SK-N-SH treated with all-trans-retinoic acid at 6 μM for 48 hours (cell line): Measurements from ENCODE around the gene ANP32A.
"Not testable (repeated sequence)": the region's sequence is repeated elsewhere in the genome, so short reads cannot be mapped to it uniquely, and the experiment has no call there.

Source experiments
- ATAC-seq: fragments of 200-7000 bp; cut with Tn5 transposase; 3 replicates; pipeline ENCODE4 v1.9.1; 2020; ENCODE audit warnings: mild to moderate bottlenecking, moderate library complexity
- ARNTL ChIP-seq: fragments of 450-650 bp; formaldehyde crosslinking; IDR thresholded peaks from 2 replicates; pipeline ENCODE4 v1.5.0; 2020; ENCODE audit warnings: low read depth, mild to moderate bottlenecking, moderate library complexity, borderline replicate concordance
- CREB5 ChIP-seq: fragments of 250-450 bp; sonication (Bioruptor Pico); IDR thresholded peaks from 2 replicates; pipeline ENCODE4 v1.5.1; 2020; ENCODE audit warnings: low read depth, mild to moderate bottlenecking, moderate library complexity
- CSDC2 ChIP-seq: fragments of 250-450 bp; sonication (Bioruptor Pico); IDR thresholded peaks from 2 replicates; pipeline ENCODE4 v1.5.0; 2020; ENCODE audit warnings: mild to moderate bottlenecking, moderate library complexity
- ESRRG ChIP-seq: fragments of 250-450 bp; sonication (Bioruptor Pico); IDR thresholded peaks from 2 replicates; pipeline ENCODE4 v1.6.1; 2021; ENCODE audit warnings: mild to moderate bottlenecking
- GLIS3 ChIP-seq: fragments of 250-450 bp; sonication (Bioruptor Pico); IDR thresholded peaks from 2 replicates; pipeline ENCODE4 v1.5.0; 2020; ENCODE audit warnings: mild to moderate bottlenecking, moderate library complexity
- ISL1 ChIP-seq: fragments of 250-450 bp; sonication (Bioruptor Pico); IDR thresholded peaks from 2 replicates; pipeline ENCODE4 v2.1.2; 2022; ENCODE audit warnings: mild to moderate bottlenecking, moderate library complexity
- OSR1 ChIP-seq: fragments of 250-450 bp; sonication (Bioruptor Pico); IDR thresholded peaks from 2 replicates; pipeline ENCODE4 v1.8.0; 2022; ENCODE audit warnings: moderate library complexity, mild to moderate bottlenecking, inconsistent platforms
- PATZ1 ChIP-seq: fragments of 250-450 bp; sonication (Bioruptor Pico); IDR thresholded peaks from 2 replicates; pipeline ENCODE4 v1.8.0; 2020; ENCODE audit warnings: mild to moderate bottlenecking, moderate library complexity, borderline replicate concordance
- POU6F1 ChIP-seq: fragments of 250-450 bp; sonication (Bioruptor Pico); IDR thresholded peaks from 2 replicates; pipeline ENCODE4 v1.8.0; 2021; ENCODE audit warnings: low read depth, mild to moderate bottlenecking, moderate library complexity, borderline replicate concordance
- PPARA ChIP-seq: fragments of 250-450 bp; sonication (Bioruptor Pico); IDR thresholded peaks from 2 replicates; pipeline ENCODE4 v1.5.0; 2020; ENCODE audit warnings: mild to moderate bottlenecking, borderline replicate concordance
- RARB ChIP-seq: fragments of 250-450 bp; sonication (Bioruptor Pico); IDR thresholded peaks from 2 replicates; pipeline ENCODE4 v1.8.0; 2021; ENCODE audit warnings: mild to moderate bottlenecking, moderate library complexity
- SNAI2 ChIP-seq: fragments of 250-450 bp; sonication (Bioruptor Pico); IDR thresholded peaks from 2 replicates; pipeline ENCODE4 v1.5.0; 2020; ENCODE audit warnings: mild to moderate bottlenecking, moderate library complexity
- TCF4 ChIP-seq: fragments of 250-450 bp; sonication (Bioruptor Pico); IDR thresholded peaks from 2 replicates; pipeline ENCODE4 v1.8.0; 2021; ENCODE audit warnings: mild to moderate bottlenecking, moderate library complexity, borderline replicate concordance
- TOX ChIP-seq: fragments of 250-450 bp; sonication (Bioruptor Pico); IDR thresholded peaks from 2 replicates; pipeline ENCODE4 v1.8.0; 2021; ENCODE audit warnings: mild to moderate bottlenecking, moderate library complexity, borderline replicate concordance
- TSHZ2 ChIP-seq: fragments of 250-450 bp; sonication (Bioruptor Pico); IDR thresholded peaks from 2 replicates; pipeline ENCODE4 v1.5.0; 2020; ENCODE audit warnings: mild to moderate bottlenecking, moderate library complexity
- ZC3H10 ChIP-seq: fragments of 250-450 bp; sonication (Bioruptor Pico); IDR thresholded peaks from 2 replicates; pipeline ENCODE4 v1.5.1; 2021; ENCODE audit warnings: mild to moderate bottlenecking, moderate library complexity
- ZFP3 ChIP-seq: fragments of 250-450 bp; sonication (Bioruptor Pico); IDR thresholded peaks from 2 replicates; pipeline ENCODE4 v1.5.0; 2020; ENCODE audit warnings: mild to moderate bottlenecking, moderate library complexity
- ZFP30 ChIP-seq: fragments of 450-650 bp; formaldehyde crosslinking; IDR thresholded peaks from 2 replicates; pipeline ENCODE4 v1.5.0; 2022; ENCODE audit warnings: mild to moderate bottlenecking, moderate library complexity
- ZNF565 ChIP-seq: fragments of 450-650 bp; formaldehyde crosslinking; conservative IDR thresholded peaks from 2 replicates; pipeline ENCODE4 v1.5.0; 2020; ENCODE audit warnings: low read depth, mild to moderate bottlenecking, moderate library complexity
- ZNF70 ChIP-seq: fragments of 450-650 bp; formaldehyde crosslinking; IDR thresholded peaks from 2 replicates; pipeline ENCODE4 v1.5.0; 2020; ENCODE audit warnings: mild to moderate bottlenecking, moderate library complexity
- TF ChIP-seq, protein P1 (sequence below): fragments of 250-450 bp; sonication (Bioruptor Pico); IDR thresholded peaks from 2 replicates; pipeline ENCODE4 v1.5.1; 2021; ENCODE audit warnings: mild to moderate bottlenecking, moderate library complexity

The ANP32A gene

DNA sequence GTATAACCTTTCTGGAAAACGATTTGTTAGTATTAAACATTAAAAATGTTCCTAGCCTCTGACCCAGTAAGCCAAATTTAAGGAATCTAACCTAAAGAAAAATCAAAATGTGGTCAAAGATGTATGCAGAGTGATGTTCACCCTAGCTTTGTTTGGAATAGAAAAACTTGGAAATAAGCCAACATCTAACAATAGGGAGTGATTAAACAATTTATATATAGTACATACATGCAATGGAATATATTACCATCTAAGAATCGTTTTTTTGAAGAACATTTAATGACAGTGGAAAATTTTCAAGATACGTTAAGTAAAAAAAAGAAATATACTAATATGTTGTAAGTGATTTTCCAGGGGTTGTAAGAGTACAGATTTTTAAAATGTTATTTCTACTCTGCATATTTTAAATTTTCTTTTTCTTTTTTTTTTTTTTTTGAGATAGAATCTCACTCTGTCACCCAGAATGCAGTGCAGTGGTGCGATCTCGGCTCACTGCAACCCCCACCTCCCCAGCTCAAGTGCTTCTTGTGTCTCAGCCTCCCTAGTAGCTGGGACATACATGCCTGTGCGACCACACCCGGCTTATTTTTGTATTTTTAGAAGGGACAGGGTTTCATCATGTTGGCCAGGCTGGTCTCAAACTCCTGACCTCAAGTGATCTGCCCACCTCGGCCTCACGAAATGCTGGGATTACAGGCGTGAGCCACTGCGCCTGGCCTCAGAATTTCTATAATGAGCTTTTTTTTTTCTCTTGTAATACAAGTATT, 54.9 kb downstream of the ANP32A start:
- TF ChIP-seq GLIS3 (CRISPR knock-in tag) (no peak), ZFP30 (CRISPR knock-in tag) (no peak)
- no peak for ATAC-seq

DNA sequence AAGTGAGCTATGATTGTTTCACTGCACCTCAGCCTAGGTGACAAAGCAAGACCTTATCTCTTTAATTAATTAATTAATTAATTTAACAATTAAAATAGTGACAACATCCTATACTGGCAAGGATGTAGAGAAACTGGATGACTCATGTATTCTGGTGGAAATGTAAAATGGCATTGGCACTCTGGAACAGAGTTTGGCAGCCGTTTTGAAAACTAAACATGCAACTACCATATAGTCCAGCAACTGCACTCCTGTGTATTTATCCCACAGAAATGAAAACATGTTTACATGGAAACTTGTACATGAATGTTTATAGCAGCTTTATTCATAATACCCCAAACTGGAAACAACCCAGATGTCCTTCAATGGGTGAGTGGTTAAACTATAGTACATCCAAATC, 56.6 kb downstream of the ANP32A start:
- TF ChIP-seq ZNF565: no peak
- TF ChIP-seq ZFP30 (CRISPR knock-in tag): no peak
- TF ChIP-seq ISL1 (CRISPR knock-in tag): no peak
- no peak for TF ChIP-seq CSDC2
- no peak for TF ChIP-seq OSR1 (CRISPR knock-in tag)
- TF ChIP-seq, protein P1, sequence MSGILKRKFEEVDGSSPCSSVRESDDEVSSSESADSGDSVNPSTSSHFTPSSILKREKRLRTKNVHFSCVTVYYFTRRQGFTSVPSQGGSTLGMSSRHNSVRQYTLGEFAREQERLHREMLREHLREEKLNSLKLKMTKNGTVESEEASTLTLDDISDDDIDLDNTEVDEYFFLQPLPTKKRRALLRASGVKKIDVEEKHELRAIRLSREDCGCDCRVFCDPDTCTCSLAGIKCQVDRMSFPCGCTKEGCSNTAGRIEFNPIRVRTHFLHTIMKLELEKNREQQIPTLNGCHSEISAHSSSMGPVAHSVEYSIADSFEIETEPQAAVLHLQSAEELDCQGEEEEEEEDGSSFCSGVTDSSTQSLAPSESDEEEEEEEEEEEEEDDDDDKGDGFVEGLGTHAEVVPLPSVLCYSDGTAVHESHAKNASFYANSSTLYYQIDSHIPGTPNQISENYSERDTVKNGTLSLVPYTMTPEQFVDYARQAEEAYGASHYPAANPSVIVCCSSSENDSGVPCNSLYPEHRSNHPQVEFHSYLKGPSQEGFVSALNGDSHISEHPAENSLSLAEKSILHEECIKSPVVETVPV (CRISPR knock-in tag): no peak
- TF ChIP-seq SNAI2: no peak
- no peak for TF ChIP-seq ZC3H10
- no peak for TF ChIP-seq PPARA
- no peak for TF ChIP-seq ZNF70 (CRISPR knock-in tag)
- TF ChIP-seq RARB: no peak
- no peak for ATAC-seq

GRCh38 chr15:68763063-68763462, 57.6 kb downstream of the ANP32A start:
- ATAC-seq: no peak; the same call in 2 of the 3 replicates
- TF ChIP-seq ISL1 (CRISPR knock-in tag) (peak; percentile 37; the same call in 1 of the 2 replicates), PATZ1 (CRISPR knock-in tag) (no peak)
- TF ChIP-seq, all 23 proteins: peak for 1

GRCh38 chr15:68759982-68760579, 60.6 kb downstream of the ANP32A start:
- ATAC-seq: not testable (repeated sequence)

DNA sequence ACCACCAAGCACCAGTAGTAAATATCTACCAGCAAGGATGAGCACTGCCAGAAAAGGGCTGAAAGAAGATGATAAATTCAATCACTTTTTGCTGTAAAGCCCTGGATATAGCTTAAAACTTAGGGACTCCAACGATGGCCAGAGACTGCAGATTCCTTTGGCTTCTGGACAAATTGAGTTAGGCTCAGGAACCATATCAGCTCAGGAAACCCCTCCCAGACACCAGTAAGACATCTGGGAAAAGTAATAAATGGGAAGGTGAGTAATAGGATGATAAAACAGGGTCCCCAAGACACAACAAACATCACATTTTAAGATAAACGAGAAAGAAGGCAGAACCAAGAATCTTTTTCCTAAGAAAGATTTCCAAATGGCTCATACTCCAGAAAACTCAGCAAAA, 65.0 kb downstream of the ANP32A start:
- ATAC-seq: no peak
- TF ChIP-seq RARB (no peak), TOX (CRISPR knock-in tag) (no peak), TSHZ2 (CRISPR knock-in tag) (no peak), ARNTL (CRISPR knock-in tag) (no peak), ZNF565 (no peak), GLIS3 (CRISPR knock-in tag) (no peak), OSR1 (CRISPR knock-in tag) (no peak), TCF4 (CRISPR knock-in tag) (no peak)
- TF ChIP-seq, all 23 proteins: peak for 0

GRCh38 chr15:68751622-68752021, 69.1 kb downstream of the ANP32A start:
- ATAC-seq: no peak
- no peak for TF ChIP-seq ZFP30 (CRISPR knock-in tag)
- TF ChIP-seq ZC3H10: no peak
- no peak for TF ChIP-seq RARB
- TF ChIP-seq SNAI2: no peak
- TF ChIP-seq OSR1 (CRISPR knock-in tag): no peak
- no peak for TF ChIP-seq TCF4 (CRISPR knock-in tag)
- TF ChIP-seq ZNF70 (CRISPR knock-in tag): no peak
- no peak for TF ChIP-seq ESRRG
- TF ChIP-seq POU6F1: no peak
- TF ChIP-seq CREB5 (CRISPR knock-in tag): no peak
- TF ChIP-seq TOX (CRISPR knock-in tag): no peak
- TF ChIP-seq ZNF565: no peak
- TF ChIP-seq ZFP3 (CRISPR knock-in tag): no peak
